ENCODE data around the gene TCN2. TPM values are rescaled to one million over a fixed set of nuclear protein-coding genes. Genes with fewer than 3 reads are reported as not detected.
A peak's percentile ranks its signal among the peaks of the same experiment; 100 is the strongest.

TCN2 gene
- total RNA-seq, 1 experiment from 2014 or later, result 2.2 TPM

DNA sequence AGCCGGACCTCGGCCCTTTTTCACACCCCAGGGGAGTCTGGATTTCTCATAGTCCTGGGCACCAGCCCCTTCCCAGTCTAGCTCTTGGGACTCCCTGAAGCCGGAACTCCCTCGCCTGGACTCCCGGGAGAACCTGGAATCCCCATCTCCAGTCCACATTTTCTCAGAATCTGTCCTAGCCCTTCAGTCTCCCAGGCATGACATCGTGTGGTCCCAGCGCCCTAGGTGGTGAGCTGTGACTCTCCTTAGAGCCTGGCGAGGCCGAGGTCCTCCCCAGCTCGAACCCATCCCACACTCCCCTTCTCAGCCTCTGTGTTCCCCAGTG is 61.4 kb downstream of the TCN2 start:
- BruUV-seq (replicated peaks), result no TSS peak
- ATAC-seq (peak; percentile 26; the same call in 1 of the 2 replicates), DNase-seq (ENCODE audit: low read depth, low spot score) (peak; percentile 4)
- no peaks in the 10 kb centered on the region for H4K20me1 ChIP-seq (ENCODE audit: insufficient read depth)
- H3K4me2 ChIP-seq (ENCODE audit: low read length), result peak overlapping the region; percentile 99
- ChIA-PET POLR2A (interaction anchor here (1.1 to 1.9 kb wide), 2 partner anchors 10 to 34 kb away, joined by 3 to 4 read pairs; no protein-coding TSS in a partner anchor), RAD21 (ENCODE audit: low non-redundant PET in 1 of 2, low total read pairs in 2 of 2, uncharacterized antibody in 2 of 2, unreplicated experiment in 2 of 2) (no interaction called here), CTCF (interaction anchor here (2.3 kb wide), 1 partner anchor 18 kb away, joined by 8 read pairs; no protein-coding TSS in a partner anchor)
- H3K9me2 ChIP-seq (ENCODE audit: insufficient read depth), result no peaks in the 10 kb centered on the region
- H3K27me3 ChIP-seq (ENCODE audit: insufficient read depth, low read length), result no peaks in the 10 kb centered on the region
- peak overlapping the region; percentile 85 for H3K9ac ChIP-seq (ENCODE audit: low read length)
- no peak for TF ChIP-seq SRF (IDR thresholded peaks at IDR 0.05; ENCODE audit: low read depth)
- TF ChIP-seq POLR2A (IDR thresholded peaks at IDR 0.05; ENCODE audit: borderline replicate concordance, extremely low read depth, insufficient read depth, insufficient read length), result no peak
- TF ChIP-seq RAD21 (IDR thresholded peaks at IDR 0.05; ENCODE audit: low read depth), result no peak
- TF ChIP-seq SIN3A (IDR thresholded peaks at IDR 0.05; ENCODE audit: low read depth), result no peak
- TF ChIP-seq JUND (IDR thresholded peaks at IDR 0.05), result no peak
- TF ChIP-seq, protein P1, sequence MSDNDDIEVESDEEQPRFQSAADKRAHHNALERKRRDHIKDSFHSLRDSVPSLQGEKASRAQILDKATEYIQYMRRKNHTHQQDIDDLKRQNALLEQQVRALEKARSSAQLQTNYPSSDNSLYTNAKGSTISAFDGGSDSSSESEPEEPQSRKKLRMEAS (IDR thresholded peaks at IDR 0.05), result no peak
- TF ChIP-seq POLR2AphosphoS5 (IDR thresholded peaks at IDR 0.05; ENCODE audit: low read depth, low read length), result no peak
- no peak for TF ChIP-seq CBX3 (IDR thresholded peaks at IDR 0.05; ENCODE audit: low read depth)
- peak overlapping the region; percentile 81 for H3K27ac ChIP-seq (ENCODE audit: low read depth, low read length)
- H3K36me3 ChIP-seq (ENCODE audit: control insufficient read depth in 1 of 2, insufficient read depth in 2 of 2, low read length in 2 of 2), result peaks cover 0 to 3% of the 10 kb centered on the region in 2 experiments; a peak in 1 of 4 replicates
- H3K79me2 ChIP-seq (ENCODE audit: insufficient read depth, low read length), result no peaks in the 10 kb centered on the region
- intact Hi-C loops (cut with micrococcal nuclease), result no loop called here
- peak overlapping the region; percentile 68 to 81 for H3K4me3 ChIP-seq (replicated peaks in 1 of 2; ENCODE audit: low read depth in 1 of 2, low read length in 2 of 2)
- H3K4me1 ChIP-seq (ENCODE audit: control insufficient read depth in 1 of 2, insufficient read depth in 2 of 2, low read length in 2 of 2), result peaks cover 13 to 24% of the 10 kb centered on the region in 2 experiments
- H2AFZ ChIP-seq (ENCODE audit: low read depth, low read length, poor library complexity, severe bottlenecking), result no peak overlapping the region
- no peaks in the 10 kb centered on the region for H3K9me3 ChIP-seq (ENCODE audit: control insufficient read depth in 1 of 2, insufficient read depth in 1 of 2, low read depth in 1 of 2, low read length in 2 of 2)

DNA sequence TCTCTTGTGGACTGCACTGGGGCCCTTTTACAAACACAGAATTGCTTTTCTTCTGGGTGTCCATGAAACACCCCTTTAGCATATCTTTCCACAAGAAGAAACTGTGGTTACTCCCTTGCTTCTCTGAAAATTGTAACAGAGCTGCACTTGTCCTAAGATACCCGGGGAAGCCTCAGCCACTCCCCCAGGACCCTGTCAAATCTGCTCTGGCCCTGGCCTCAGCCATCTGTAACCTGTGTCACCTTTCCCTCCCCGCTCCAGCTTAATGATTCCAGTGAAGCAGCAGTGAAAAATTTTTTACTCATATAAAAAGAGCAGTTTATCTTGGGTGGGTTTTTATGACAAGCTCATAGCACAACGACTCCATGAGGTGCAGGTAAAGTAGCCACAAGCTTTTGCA is 64.1 kb downstream of the TCN2 start:
- ATAC-seq (no peak), DNase-seq (ENCODE audit: low read depth, low spot score) (no peak)
- Histone ChIP-seq H3K4me1 (ENCODE audit: control insufficient read depth in 1 of 2, insufficient read depth in 2 of 2, low read length in 2 of 2) (peaks cover 13 to 24% of the 10 kb centered on the region in 2 experiments), H3K4me2 (ENCODE audit: low read length) (no peak overlapping the region), H3K4me3 (replicated peaks in 1 of 2; ENCODE audit: low read depth in 1 of 2, low read length in 2 of 2) (no peak overlapping the region), H3K27me3 (ENCODE audit: insufficient read depth, low read length) (no peaks in the 10 kb centered on the region), H2AFZ (ENCODE audit: low read depth, low read length, poor library complexity, severe bottlenecking) (no peak overlapping the region), H4K20me1 (ENCODE audit: insufficient read depth) (no peaks in the 10 kb centered on the region), H3K9me2 (ENCODE audit: insufficient read depth) (no peaks in the 10 kb centered on the region), H3K27ac (ENCODE audit: low read depth, low read length) (no peak overlapping the region), H3K36me3 (ENCODE audit: control insufficient read depth in 1 of 2, insufficient read depth in 2 of 2, low read length in 2 of 2) (no peaks in the 10 kb centered on the region), H3K9ac (ENCODE audit: low read length) (no peak overlapping the region), H3K79me2 (ENCODE audit: insufficient read depth, low read length) (no peaks in the 10 kb centered on the region), H3K9me3 (ENCODE audit: control insufficient read depth in 1 of 2, insufficient read depth in 1 of 2, low read depth in 1 of 2, low read length in 2 of 2) (no peaks in the 10 kb centered on the region)
- ChIA-PET RAD21 (ENCODE audit: low non-redundant PET in 1 of 2, low total read pairs in 2 of 2, uncharacterized antibody in 2 of 2, unreplicated experiment in 2 of 2) (no interaction called here), CTCF (no interaction called here), POLR2A (no interaction called here)
- TF ChIP-seq, protein P2, sequence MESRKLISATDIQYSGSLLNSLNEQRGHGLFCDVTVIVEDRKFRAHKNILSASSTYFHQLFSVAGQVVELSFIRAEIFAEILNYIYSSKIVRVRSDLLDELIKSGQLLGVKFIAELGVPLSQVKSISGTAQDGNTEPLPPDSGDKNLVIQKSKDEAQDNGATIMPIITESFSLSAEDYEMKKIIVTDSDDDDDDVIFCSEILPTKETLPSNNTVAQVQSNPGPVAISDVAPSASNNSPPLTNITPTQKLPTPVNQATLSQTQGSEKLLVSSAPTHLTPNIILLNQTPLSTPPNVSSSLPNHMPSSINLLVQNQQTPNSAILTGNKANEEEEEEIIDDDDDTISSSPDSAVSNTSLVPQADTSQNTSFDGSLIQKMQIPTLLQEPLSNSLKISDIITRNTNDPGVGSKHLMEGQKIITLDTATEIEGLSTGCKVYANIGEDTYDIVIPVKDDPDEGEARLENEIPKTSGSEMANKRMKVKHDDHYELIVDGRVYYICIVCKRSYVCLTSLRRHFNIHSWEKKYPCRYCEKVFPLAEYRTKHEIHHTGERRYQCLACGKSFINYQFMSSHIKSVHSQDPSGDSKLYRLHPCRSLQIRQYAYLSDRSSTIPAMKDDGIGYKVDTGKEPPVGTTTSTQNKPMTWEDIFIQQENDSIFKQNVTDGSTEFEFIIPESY (IDR thresholded peaks at IDR 0.05; ENCODE audit: extremely low read depth, insufficient replicate concordance, low read length), result no peak
- no peak for TF ChIP-seq SIN3A (IDR thresholded peaks at IDR 0.05; ENCODE audit: low read depth)
- no TSS peak for BruUV-seq (replicated peaks)
- intact Hi-C loops (cut with micrococcal nuclease), result no loop called here

Data from HCT116 (cell line).